CD4-positive, alpha-beta T cell treated with Interleukin-12 subunit alpha and Interleukin-12 subunit beta, for 1 hour (primary cell): ENCODE data around the gene REM1.

ENCODE experiments used
- DNase-seq: peaks from one replicate; pipeline ENCODE4 v3.0.0-alpha.2; 2020

The REM1 gene

GRCh38 chr20:31527266-31527665, 52.2 kb downstream of the REM1 start:
- DNase-seq, result no peak
